ENCODE results near the gene CHST9. TPM values are rescaled to one million over a fixed set of nuclear protein-coding genes. Genes with fewer than 3 reads are reported as not detected.

The CHST9 gene
- total and polyA plus RNA-seq, 9 of the 15 experiments (the other 6 are each of a cell fraction or from before 2014, with no cell fraction given), result not detected

DNA sequence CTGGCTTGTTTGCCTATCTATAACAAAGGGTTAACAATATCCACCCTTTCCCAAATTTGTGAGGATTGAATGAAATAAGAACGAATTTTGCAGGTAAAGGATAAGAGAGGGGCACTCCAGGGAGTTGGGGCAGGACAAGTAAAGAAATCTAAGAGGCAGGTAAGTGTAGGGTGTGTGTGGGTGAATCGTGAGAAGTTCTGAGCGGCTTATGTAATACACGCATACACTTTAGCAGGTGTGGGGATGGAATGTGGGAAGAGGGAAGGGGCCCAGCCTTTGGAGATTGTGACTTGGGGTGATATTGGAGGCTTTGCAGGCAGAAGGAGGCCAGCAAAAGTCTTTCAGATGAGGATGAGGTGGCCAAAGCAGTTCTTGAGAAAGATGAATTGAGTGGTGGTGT lies 236.4 kb downstream of the CHST9 start:
- no peaks in the 10 kb centered on the region for H3K36me3 ChIP-seq (ENCODE audit: control insufficient read depth, insufficient read depth, low read length)
- no TSS peak for BruUV-seq (replicated peaks)
- H3K4me2 ChIP-seq (ENCODE audit: insufficient read depth, low read length), result no peak overlapping the region
- no peaks in the 10 kb centered on the region for H4K20me1 ChIP-seq (replicated peaks; ENCODE audit: control insufficient read depth, insufficient read depth, low read length)
- intact Hi-C loops (cut with micrococcal nuclease), result no loop called here
- no peak for DNase-seq (ENCODE audit: extremely low read depth in 1 of 4, low spot score in 3 of 4)
- WGBS (ENCODE audit: insufficient coverage, low coverage, missing lambda C conversion rate), result 0% methylated on average over 4 of the region's 4 CpGs
- H2AFZ ChIP-seq (ENCODE audit: low read depth, low read length), result no peak overlapping the region
- H3K27me3 ChIP-seq (ENCODE audit: control insufficient read depth in 2 of 2, insufficient read depth in 2 of 2, low read length in 2 of 2), result no peaks in the 10 kb centered on the region
- H3K27ac ChIP-seq (ENCODE audit: extremely low read depth, low read depth, low read length), result no peak overlapping the region
- H3K9ac ChIP-seq (ENCODE audit: insufficient read depth in 1 of 2, low read depth in 2 of 2, low read length in 2 of 2), result no peak overlapping the region
- no peak for FAIRE-seq
- ChIA-PET POLR2A (no interaction called here), CTCF (ENCODE audit: low intra/inter-chr PET ratio) (no interaction called here)
- no peaks in the 10 kb centered on the region for H3K9me1 ChIP-seq (ENCODE audit: control insufficient read depth, insufficient read depth, low read length)
- no peak for ATAC-seq
- H3K79me2 ChIP-seq (ENCODE audit: control insufficient read depth, insufficient read depth, low read length), result no peaks in the 10 kb centered on the region
- in situ Hi-C loops (cut with MboI), result no loop called here
- H3K4me1 ChIP-seq (replicated peaks in 1 of 2; ENCODE audit: control insufficient read depth in 2 of 2, insufficient read depth in 2 of 2, low read length in 2 of 2), result no peaks in the 10 kb centered on the region
- no peak overlapping the region for H3K4me3 ChIP-seq
- peaks cover 5% of the 10 kb centered on the region; the same call in 1 of the 2 replicates for H3K9me3 ChIP-seq (replicated peaks; ENCODE audit: control insufficient read depth, insufficient read depth, low read depth, low read length)
- TF ChIP-seq ZNF3 (CRISPR knock-in tag; IDR thresholded peaks at IDR 0.05) (no peak), GATAD2B (IDR thresholded peaks at IDR 0.05; ENCODE audit: borderline replicate concordance) (no peak), IFI16 (CRISPR knock-in tag; IDR thresholded peaks at IDR 0.05) (no peak), SMAD1 (IDR thresholded peaks at IDR 0.05; ENCODE audit: low read depth, low read length, partially characterized antibody) (no peak), ZNF197 (CRISPR knock-in tag; IDR thresholded peaks at IDR 0.05; ENCODE audit: low read depth) (no peak), ZNF586 (CRISPR knock-in tag; conservative IDR thresholded peaks at IDR 0.05) (no peak), ZNF354B (CRISPR knock-in tag; IDR thresholded peaks at IDR 0.05) (no peak), TEAD4 (IDR thresholded peaks at IDR 0.05; ENCODE audit: low read length) (no peak), TEAD4 (CRISPR knock-in tag; IDR thresholded peaks at IDR 0.05; ENCODE audit: borderline replicate concordance) (no peak), NFRKB (IDR thresholded peaks at IDR 0.05; ENCODE audit: low read depth) (no peak), FOSL1 (tag; conservative IDR thresholded peaks at IDR 0.05) (no peak), ZNF146 (CRISPR knock-in tag; IDR thresholded peaks at IDR 0.05; ENCODE audit: unreplicated experiment) (no peak), MCM7 (IDR thresholded peaks at IDR 0.05) (no peak)
- TF ChIP-seq, protein P1, sequence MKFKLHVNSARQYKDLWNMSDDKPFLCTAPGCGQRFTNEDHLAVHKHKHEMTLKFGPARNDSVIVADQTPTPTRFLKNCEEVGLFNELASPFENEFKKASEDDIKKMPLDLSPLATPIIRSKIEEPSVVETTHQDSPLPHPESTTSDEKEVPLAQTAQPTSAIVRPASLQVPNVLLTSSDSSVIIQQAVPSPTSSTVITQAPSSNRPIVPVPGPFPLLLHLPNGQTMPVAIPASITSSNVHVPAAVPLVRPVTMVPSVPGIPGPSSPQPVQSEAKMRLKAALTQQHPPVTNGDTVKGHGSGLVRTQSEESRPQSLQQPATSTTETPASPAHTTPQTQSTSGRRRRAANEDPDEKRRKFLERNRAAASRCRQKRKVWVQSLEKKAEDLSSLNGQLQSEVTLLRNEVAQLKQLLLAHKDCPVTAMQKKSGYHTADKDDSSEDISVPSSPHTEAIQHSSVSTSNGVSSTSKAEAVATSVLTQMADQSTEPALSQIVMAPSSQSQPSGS (CRISPR knock-in tag; IDR thresholded peaks at IDR 0.05), result no peak
- TF ChIP-seq, protein P2, sequence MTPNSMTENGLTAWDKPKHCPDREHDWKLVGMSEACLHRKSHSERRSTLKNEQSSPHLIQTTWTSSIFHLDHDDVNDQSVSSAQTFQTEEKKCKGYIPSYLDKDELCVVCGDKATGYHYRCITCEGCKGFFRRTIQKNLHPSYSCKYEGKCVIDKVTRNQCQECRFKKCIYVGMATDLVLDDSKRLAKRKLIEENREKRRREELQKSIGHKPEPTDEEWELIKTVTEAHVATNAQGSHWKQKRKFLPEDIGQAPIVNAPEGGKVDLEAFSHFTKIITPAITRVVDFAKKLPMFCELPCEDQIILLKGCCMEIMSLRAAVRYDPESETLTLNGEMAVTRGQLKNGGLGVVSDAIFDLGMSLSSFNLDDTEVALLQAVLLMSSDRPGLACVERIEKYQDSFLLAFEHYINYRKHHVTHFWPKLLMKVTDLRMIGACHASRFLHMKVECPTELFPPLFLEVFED (CRISPR knock-in tag; conservative IDR thresholded peaks at IDR 0.05), result no peak
- TF ChIP-seq, protein P3, sequence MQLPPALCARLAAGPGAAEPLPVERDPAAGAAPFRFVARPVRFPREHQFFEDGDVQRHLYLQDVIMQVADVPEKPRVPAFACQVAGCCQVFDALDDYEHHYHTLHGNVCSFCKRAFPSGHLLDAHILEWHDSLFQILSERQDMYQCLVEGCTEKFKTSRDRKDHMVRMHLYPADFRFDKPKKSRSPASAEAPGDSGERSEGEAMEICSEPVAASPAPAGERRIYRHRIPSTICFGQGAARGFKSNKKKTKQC (CRISPR knock-in tag; IDR thresholded peaks at IDR 0.05), result no peak
- TF ChIP-seq, protein P4, sequence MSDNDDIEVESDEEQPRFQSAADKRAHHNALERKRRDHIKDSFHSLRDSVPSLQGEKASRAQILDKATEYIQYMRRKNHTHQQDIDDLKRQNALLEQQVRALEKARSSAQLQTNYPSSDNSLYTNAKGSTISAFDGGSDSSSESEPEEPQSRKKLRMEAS (CRISPR knock-in tag; IDR thresholded peaks at IDR 0.05), result no peak
- TF ChIP-seq, protein P5, sequence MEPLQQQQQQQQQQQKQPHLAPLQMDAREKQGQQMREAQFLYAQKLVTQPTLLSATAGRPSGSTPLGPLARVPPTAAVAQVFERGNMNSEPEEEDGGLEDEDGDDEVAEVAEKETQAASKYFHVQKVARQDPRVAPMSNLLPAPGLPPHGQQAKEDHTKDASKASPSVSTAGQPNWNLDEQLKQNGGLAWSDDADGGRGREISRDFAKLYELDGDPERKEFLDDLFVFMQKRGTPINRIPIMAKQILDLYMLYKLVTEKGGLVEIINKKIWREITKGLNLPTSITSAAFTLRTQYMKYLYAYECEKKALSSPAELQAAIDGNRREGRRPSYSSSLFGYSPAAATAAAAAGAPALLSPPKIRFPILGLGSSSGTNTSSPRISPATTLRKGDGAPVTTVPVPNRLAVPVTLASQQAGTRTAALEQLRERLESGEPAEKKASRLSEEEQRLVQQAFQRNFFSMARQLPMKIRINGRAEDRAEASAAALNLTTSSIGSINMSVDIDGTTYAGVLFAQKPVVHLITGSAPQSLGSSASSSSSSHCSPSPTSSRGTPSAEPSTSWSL (CRISPR knock-in tag; IDR thresholded peaks at IDR 0.05; ENCODE audit: borderline replicate concordance), result no peak
- TF ChIP-seq, protein P6, sequence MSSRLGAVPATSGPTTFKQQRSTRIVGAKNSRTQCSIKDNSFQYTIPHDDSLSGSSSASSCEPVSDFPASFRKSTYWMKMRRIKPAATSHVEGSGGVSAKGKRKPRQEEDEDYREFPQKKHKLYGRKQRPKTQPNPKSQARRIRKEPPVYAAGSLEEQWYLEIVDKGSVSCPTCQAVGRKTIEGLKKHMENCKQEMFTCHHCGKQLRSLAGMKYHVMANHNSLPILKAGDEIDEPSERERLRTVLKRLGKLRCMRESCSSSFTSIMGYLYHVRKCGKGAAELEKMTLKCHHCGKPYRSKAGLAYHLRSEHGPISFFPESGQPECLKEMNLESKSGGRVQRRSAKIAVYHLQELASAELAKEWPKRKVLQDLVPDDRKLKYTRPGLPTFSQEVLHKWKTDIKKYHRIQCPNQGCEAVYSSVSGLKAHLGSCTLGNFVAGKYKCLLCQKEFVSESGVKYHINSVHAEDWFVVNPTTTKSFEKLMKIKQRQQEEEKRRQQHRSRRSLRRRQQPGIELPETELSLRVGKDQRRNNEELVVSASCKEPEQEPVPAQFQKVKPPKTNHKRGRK (tag; IDR thresholded peaks at IDR 0.05), result no peak
